ENCODE measurements around the gene NOC2L.
A peak's percentile ranks its signal among the peaks of the same experiment; 100 is the strongest.
"Not testable (repeated sequence)": the region's sequence is repeated elsewhere in the genome, so short reads cannot be mapped to it uniquely, and the experiment has no call there.

NOC2L gene

DNA sequence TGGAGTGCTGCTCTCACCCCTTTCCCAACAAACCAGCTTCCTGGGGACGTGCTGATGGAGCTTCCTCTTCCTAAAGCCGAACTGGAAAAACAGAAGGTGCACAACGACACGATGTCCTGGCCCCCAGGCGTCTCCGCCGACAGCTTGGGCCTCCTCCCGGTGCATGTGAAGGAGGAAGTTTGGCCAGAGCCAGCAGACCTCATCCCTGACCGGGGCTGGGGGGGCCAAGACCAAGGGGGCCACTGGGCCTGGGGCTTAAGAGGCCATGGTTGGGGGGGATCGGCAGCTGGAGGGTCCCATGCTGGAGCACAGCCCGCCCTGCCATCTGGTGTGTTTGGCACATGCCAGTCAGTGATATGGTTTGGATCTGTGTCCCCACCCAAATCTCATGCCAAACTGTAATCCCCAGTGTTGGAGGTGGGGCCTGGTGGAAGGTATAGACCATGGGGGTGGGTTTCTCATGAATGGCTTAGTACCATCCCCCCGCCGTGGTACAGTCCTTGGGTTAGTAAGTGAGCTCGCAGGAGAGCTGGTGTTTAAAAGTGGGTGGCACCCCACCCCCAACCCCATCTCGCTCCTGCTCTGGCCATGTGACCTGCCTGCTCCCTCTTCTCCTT is 34.4 kb upstream of the NOC2L start:
- no peak for DNase-seq

DNA sequence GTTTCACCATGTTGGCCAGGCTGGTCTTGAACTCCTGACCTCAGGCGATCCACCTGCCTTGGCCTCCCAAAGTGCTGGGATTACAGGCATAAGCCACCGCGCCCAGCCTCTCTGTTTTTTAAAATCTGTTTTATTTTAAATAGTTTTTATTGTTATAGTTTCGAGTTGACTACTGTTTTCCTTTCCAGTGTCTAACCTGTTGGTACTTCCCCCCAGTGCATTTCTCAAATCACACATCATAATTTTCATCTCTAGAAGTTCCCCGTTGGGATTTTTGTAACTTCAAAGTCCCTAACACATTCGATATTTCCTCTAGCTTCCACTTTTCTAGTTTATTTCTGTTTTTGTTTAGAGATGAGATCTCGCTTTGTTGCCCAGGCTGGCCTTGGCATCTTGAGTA is 33.3 kb upstream of the NOC2L start:
- DNase-seq: no peak

DNA sequence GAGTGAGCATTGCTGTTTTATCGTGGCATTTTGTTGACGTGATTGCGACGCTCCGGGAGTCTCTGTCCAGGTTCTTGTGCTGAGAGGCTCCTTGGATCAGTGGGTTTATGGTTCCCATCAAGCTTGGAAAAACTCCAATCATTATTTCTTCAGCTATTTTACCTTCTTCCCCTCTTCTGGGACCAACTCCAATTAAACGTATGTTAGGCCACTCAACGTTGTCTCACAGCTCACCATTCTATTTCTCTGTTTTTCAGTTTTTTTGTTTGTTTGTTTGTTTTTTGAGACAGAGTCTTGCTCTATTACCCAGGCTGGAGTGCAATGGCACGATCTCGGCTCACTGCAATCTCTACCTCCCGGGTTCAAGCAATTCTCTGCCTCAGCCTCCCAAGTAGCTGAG is 32.8 kb upstream of the NOC2L start:
- DNase-seq: no peak

DNA sequence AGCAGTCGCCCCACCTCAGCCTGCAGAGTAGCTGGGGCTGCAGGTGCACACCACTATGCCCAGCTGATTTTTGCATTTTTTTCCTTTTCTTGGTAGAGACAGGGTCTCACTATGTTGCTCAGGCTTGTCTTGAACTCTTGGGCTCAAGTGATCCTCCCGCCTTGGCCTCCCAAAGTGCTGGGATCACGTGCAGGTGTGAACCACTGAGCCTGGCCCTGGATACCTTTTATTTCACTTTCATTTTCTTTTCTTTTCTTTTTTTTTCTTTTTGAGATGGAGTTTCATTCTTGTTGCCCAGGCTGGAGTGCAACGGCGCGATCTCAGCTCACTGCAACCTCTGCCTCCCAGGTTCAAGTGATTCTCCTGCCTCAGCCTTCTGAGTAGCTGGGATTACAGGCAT is 32.2 kb upstream of the NOC2L start:
- not testable (repeated sequence) for DNase-seq

DNA sequence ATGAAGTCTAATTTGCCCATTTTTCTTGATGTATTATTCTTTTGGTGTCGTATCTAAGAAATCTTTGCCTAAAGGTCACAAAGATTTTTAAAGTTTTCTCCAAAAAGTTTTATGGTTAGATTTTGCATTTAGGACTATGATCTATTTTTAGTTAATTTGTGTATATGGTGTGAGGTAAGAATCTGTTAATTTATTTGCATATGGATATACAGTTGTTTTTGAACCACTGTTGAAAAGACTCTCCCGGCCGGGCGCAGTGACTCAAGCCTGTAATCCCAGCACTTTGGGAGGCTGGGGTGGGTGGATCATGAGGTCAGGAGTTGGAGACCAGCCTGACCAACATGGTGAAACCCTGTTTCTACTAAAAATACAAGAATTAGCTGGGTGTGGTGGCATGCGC is 29.0 kb upstream of the NOC2L start:
- not testable (repeated sequence) for DNase-seq

DNA sequence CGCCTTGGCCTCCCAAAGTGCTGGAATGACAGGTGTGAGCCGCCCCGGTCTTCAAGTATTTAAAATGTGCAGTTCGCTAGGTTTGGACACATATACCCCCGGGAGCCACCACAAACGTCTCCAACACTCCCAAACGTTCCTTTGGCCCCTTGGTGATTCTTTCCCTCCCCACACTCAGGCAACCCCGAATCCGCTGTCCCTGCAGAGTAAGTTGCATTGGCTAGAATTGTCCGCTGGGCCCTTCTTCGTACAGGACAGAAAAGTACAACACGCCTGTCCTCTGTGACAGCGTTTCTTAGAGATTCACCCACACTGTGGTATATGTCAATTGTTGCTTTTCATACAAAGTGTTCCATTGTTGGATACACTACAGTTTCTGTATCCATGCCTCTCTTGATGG is 26.1 kb upstream of the NOC2L start:
- no peak for DNase-seq

DNA sequence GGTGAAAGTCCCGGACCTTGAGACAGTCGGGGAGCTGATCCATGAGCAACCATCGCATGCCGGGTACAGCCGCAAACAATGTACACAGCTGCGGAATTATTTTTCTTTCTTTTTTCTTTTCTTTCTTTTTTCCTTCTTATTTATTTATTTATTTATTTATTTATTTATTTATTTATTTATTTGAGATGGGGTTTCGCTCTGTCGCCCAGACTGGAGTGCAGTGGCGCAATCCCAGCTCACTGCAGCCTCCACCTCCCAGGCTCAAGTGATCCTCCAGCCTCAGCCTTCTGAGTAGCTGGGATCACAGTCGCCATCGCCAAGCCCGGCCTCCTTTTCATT is 25.4 kb upstream of the NOC2L start:
- DNase-seq: no peak

DNA sequence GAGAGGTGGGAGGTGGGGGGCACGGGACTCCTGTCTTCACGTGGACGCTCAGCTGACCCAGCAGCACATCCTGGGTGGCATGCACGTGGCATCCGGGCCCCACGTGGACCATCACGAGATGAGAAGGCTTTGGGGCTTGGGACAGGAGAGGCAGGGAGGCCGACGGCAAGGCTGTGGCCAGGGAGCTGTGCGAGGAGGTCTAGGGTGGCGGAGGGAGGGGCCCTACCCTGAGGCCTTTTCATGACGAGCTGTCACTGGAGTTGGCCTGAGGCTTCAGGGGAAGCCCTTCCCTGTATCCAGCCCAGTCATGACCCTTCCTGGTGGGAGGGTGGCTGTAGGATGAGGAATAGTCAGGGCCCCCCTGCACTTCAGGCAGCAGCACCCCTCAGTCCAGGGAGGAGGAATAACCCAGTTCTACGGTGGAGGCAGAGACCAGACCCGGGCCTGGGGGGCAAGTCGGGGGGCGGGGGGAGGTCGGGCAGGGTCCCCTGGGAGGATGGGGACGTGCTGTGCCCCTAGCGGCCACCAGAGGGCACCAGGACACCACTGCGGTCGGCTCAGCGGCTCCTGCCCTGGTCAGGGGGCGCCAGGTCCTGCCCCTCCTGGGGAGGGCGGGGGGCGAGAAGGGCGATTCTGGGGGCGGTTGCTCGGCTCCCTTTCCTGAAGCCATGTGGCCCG is 24.9 kb upstream of the NOC2L start:
- DNase-seq: peak; percentile 74

DNA sequence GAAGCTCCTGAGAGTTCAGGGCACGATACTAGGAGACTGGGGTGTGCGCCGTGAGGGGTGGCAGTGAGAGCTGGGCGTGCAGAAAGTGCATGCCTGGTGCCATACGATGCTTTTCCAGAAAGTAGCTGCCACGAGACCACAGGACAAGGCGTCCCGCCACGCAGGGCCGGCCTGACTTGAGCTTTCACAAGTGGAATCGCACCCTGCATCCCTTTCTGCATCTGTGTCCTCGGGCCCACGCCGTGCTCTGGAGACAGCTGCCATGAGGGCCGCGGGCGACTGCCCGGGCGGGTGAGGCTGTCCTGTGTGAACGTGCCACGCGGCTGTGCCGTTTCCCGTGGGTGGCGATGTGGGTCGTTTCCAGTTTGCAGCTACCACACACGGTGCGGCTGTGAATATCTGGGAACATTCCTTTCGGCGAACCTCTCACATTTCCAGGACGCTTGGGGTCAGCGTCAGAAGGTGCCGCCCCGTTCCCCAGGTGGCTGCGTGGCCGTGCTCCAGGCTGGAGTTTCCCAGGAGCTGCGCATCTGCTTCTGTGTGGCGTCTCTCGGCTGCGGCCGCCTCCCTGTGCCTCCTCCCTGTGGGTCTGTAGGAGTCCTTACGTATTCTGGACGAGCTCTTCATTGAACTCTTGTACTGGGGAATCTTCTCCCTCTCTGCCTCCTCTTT is 23.8 kb upstream of the NOC2L start:
- no peak for DNase-seq

DNA sequence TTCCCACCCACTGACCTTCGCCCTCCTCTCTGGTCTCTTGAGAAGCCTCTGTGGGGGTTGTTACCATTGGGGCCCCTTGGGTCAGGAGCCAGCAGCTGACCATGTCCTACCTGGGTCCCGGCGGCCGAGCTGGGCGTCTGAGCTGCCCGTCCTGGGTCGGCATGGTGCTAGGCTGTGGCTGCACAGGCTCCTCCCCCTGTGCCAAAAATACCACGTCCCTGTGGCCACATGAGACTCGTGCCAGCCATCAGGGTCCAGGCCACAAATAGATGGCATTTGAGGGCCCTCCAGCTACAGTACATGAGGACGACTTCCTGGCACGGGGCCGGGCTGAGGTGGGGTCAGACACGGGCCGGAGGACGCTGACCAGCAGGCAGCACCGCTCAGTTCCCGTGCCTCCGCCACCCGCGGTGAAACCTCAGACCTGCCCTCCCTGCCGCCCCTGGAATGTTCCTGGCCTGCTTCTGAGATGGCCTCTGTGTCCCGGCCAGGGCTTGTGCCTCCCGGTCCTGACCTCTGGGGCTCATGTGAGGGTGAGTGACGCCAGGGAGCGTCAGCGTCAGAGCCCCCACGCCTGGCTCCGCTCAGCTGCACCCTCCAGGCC is 23.0 kb upstream of the NOC2L start, which contains the start of gene PERM1:
PERM1 (minus strand) TSS at position 139 of the 604 bp plus-strand sequence. CDS start 1,064 bp downstream, outside the sequence.
- DNase-seq: no peak

DNA sequence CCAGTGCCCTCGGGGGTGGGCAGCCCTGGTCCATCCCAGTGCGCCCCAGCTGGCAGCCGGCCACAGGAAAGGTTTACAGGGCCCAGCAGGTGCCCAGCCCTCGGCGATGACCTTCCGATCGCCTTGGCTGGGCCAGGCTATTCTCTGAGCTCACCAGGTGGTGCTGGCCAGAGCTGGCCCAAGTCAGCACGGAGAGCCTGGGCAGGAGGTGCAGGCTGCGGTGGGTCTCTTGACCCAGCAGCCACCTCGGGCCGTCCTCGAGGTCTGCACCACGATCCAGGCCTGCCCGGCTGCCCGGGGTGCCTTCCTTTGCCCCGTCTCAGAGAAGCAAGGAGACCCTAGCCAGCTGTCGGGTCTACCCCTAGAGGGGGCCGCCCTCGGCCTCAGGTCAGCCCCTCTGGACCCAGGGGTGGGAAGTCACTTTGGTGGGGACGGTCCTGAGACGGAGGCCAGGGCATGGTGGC is 22.5 kb upstream of the NOC2L start:
- no peak for DNase-seq

DNA sequence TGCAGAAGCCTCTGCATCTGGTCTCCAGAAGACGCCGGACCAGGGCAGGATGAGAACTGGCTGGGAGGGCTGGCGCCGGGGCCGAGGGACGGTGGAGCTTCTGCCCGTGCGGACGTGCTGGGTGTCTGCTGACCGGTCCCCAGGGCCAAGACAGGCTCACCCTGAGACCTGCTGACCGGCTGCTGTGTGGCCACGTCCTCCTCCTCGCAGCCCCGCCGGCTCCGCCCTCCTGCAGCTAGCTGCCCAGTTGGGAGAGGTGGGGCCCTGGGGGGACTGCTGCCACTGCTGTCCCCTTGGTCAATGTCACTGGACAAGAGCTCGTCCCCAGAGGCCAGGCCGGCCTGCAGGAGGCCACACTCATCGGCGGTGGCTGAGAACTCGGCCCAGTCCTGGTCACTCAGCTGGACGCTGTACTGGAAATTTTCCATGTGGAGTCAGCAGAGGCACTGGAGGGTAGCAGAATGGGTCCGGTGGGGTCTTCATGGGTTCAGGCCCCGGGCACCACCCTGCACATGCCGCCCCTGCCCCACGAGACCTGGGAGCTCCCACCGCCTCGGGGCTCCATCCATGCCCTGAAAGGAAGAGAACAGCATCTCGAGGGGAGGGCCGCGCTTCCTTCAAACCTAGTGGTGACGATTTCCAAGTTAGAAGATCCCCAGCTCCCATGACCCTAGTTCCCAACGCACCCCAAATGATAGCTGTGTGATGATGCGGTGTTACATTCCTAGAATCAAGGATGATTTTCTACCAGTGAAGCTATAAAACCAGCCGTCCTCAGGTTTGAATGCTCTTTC is 21.7 kb upstream of the NOC2L start:
- no peak for DNase-seq

DNA sequence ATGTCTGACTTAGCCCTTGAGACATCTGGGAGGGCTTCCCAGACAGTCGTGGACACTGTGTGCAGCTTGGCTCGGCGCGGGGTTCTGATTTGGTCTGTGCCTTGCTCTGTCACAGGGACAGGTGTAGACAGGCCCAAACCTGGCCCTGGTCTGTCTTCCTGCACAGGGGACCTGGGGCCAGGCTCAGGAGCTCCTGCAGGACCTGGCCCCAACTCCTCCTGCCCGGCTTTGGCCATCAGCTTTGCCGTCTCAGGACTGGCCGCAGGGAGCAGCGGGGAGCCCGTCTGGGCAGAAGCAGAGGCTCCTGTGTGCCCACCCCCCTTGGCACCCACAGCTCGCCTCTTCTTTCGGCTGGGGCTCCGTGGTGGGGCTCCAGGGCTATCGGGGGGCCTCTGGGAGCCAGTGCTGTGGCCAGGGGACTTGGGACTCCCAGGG is 21.1 kb upstream of the NOC2L start:
- DNase-seq: no peak

DNA sequence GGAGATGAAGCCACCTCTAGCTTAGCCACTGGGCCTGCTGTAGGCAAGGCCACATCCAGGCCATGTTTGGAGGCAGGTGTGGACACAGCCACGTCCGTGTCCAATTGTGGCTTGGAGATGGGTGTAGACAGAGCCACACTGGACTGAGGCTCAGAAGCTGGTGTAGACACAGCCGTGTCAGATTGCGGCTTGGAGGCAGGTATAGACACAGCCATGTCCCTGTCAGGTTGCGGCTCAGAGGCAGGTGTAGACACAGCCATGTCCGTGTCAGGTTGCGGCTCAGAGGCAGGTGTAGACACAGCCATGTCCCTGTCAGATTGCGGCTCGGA is 20.7 kb upstream of the NOC2L start:
- no peak for DNase-seq

DNA sequence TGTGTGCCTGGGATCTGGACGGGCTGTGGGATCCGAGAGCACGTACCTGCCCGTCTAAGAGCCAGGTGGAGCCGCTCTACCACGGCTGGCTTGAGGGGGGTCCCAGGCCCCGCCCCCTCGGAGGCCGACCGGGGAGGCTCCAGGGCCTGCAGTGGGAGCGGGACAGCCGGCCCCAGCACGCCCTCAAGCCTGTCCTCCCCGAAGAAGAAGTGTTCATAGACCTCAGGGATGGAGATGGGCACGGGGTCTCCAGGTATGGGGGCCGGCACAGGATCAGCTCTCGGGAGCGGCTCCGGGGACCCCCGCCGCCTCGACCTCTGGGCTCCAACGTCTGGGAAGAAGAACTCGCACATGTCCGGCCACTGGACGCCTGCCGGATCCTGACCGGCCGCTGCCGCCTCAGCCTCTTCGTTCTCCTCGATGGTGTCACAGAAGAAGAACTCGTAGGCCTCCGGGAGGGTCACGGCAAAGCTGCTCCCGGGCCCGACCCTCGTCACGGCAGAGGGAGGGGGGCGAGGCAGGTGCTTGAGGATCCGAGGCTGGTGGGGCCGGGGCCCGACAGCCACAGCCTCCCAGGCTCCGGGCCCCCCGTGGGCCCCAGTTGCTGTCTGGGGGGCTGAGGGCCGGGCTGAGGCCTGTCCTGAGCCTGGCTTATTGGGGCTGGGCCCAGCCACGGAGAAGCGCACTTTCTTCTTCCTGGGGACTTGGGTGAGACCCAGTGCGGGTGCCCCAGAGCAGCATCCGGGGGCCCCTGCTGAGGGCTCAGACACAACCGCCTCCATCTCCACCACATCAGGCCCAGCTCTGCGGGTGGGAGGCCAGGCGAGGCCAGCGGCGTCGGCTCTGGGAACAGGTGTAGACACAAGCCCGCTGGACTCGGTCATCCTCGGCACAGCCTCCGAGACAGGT is 20.0 kb upstream of the NOC2L start:
- DNase-seq: no peak

DNA sequence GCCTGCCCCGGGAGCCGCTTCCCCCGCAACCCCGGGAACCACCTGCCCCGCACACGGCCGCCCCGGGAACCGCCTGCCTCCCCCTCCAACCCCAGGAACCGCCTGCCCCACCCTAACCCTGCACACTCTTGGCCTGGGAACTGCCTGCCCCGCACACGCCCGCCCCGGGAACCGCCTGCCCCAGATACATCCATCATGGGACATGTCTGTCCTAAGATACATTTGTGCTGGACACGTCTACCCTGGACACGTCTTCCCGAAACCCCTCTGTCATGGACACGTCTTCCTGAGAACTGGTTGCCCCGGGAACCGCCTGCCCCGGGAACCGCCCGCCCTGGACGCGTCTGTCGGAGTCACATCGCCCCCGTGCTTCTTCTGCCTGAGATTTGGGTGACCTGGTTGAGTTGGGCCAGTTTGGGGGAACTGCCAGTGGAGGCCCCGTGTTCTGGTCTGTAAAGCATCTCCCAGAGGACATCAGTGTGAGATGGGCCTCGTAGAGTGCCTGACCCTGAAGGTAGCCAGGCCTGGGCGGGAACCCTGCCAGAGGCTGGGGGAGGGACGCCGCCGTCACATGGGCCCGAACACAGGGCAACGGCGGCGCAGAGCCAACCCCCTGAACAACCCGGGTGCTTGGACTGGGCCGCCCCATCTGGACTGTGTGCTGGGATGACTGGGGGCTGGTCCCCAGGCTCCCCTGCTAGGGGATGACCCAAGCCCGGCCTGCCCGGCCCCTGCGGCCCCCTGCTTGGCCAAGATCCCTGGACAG is 19.2 kb upstream of the NOC2L start:
- DNase-seq: no peak

DNA sequence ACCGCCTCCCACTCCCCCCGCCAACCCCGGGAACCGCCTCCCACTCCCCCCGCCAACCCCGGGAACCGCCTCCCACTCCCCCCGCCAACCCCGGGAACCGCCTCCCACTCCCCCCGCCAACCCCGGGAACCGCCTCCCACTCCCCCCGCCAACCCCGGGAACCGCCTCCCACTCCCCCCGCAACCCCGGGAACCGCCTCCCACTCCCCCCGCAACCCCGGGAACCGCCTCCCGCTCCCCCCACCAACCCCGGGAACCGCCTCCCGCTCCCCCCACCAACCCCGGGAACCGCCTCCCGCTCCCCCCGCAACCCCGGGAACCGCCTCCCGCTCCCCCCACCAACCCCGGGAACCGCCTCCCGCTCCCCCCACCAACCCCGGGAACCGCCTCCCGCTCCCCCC is 17.7 kb upstream of the NOC2L start:
- not testable (repeated sequence) for DNase-seq

DNA sequence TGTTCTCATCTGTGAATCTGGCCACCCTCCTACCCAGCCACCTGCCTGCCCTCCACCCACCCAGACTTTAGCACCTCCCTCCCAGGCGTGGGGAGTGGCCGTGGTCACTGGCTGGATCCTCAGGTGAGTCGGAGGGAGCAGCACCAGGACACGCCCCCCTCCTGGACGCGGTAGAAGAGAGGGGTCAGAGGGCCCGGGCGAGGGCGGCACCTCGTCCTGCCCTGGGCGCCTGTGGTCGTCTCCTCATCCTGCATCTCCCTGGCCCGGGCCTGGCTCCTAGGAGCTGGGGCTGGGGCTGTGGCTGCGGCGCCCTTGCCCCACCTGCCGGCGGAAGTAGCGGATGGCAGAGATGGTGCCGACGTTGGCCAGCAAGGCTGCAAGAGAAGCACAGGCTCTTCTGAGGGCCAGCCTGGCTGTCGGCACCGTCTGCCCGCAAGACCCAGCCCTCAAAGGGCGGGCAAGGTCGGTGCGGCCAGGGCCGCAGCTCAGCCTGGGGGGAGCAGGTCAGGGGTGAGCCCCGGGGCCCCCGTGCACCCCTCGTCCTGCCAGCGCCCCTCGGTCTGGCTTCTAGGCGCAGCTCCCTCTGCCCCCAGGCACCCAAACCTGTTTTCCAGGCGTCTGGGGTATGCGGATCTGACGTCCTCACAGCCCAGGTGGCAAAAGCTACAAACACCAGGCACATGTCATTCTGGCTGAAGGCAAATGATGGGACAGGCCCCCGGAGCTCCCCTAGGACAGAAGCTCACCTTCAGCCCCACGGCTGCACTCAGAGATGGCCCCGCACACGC is 17.0 kb upstream of the NOC2L start:
- DNase-seq: peak; percentile 75

DNA sequence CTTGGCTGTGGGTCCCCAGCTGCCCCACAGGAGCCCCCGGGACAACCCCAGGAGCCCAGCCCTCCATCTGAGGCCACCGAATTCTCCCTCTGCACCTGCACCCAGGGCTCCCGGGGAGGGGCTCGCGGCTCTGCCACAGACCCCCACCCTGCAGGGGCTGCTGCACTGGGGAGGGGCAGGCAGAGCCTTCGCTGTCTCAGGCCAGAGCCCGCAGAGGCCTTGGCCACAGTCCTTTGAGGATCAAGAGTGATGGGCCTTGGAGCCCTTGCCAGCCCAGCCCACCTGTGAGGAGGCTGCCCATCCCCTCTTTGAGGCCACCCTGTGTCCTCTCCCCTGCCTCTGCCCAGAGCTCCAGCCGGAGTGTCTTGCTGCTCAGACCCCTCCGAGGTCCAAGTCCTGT is 16.3 kb upstream of the NOC2L start:
- no peak for DNase-seq

DNA sequence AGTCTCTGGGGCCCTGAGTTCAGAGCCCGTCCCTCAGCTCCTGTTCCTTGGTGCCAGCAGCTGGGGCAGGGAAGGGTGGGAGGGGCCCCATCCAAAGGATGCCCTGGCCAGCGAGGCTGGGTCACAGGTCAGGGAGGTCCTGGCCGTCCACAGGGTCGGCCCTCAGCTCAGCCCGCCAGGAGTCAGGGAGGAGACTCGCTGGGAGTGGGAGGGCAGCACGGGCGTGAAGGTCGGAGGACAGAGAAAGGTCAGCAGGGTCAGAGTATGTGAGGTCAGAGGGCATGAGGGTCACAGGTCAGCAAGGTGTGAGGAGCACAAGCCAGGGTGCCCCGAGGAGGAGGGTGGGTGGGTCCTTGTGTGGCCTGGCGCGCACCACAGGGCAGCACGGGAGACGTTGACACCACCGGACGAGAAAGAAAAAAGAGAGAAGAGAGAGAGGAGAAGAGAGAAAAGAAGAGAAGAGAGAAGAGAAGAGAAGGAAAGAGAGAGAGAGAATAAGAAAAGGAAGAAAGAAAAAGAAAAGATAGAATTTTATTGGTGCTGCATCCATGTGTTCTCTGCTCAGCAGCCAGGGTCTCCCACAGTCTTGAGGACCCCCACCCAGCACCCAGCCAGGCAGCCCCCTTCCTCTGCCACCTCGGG is 15.8 kb upstream of the NOC2L start:
- no peak for DNase-seq

Data from CD4-positive, alpha-beta T cell treated with Interleukin-17A for 4 hours (primary cell).